HL-60 (cell line): ENCODE results near the gene CCDC191.

Source experiments
- DNase-seq, 2 experiments: peaks; one replicate each; pipeline ENCODE4 v3.0.0-alpha.2; 2010 to 2020; ENCODE audit warnings: low read depth in 1 of 2, low spot score in 1 of 2
- H3K27ac ChIP-seq: fragments of 250-450 bp; sonication (Bioruptor Pico); replicated peaks from 2 replicates; pipeline ENCODE4 v1.5.1; 2020; ENCODE audit warnings: mild to moderate bottlenecking, moderate library complexity
- H3K27me3 ChIP-seq: fragments of 250-450 bp; sonication (Bioruptor Pico); 2 replicates; pipeline ENCODE4 v1.5.1; 2021; ENCODE audit warnings: mild to moderate bottlenecking, moderate library complexity; ENCODE audit not compliant: insufficient read depth, poor library complexity, severe bottlenecking
- H3K4me3 ChIP-seq: replicated peaks from 2 replicates; pipeline ENCODE4 v1.5.1; 2011; ENCODE audit warnings: mild to moderate bottlenecking, control low read depth, low read length; ENCODE audit not compliant: insufficient read depth
- CTCF ChIP-seq: IDR thresholded peaks from one replicate; pipeline ENCODE4 v1.5.1; 2011; ENCODE audit warnings: low read length, control low read depth, inconsistent platforms; ENCODE audit not compliant: insufficient read depth
- GABPA ChIP-seq: IDR thresholded peaks from 2 replicates; pipeline ENCODE4 v1.6.1; 2012; ENCODE audit warnings: low read depth
- POLR2AphosphoS5 ChIP-seq: IDR thresholded peaks from 2 replicates; pipeline ENCODE4 v1.6.1; 2012; ENCODE audit warnings: low read depth
- SPI1 ChIP-seq: IDR thresholded peaks from 2 replicates; pipeline ENCODE4 v1.6.1; 2012; ENCODE audit warnings: low read depth, mild to moderate bottlenecking, borderline replicate concordance
- TF ChIP-seq, protein P1 (sequence below): IDR thresholded peaks from 2 replicates; pipeline ENCODE4 v1.6.1; 2012; ENCODE audit warnings: low read depth; ENCODE audit not compliant: insufficient replicate concordance

Gene CCDC191

DNA sequence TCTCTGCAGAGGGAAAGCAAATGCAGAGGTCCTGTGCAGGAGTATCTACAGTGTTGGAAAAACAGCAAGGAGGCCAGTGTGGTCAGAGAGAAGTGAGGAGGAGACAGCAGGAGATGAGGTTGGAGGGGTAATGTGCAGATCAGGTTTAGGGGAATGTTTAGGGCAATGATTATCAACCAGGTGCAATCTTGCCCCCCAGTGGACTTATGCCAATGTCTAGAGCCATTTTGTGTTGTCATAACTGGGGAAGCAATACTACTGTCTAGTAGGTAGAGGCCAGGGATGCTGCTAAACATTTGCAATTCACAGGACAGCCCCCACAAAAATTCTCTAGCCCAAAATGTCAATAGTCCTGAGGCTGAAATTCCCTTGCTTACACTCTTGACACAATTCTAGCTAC, 13.1 kb downstream of the CCDC191 start:
- no peak for DNase-seq
- H3K27me3 ChIP-seq, result no peaks in the 10 kb centered on the region
- no peak overlapping the region for H3K27ac ChIP-seq
- TF ChIP-seq GABPA (no peak), SPI1 (no peak), POLR2AphosphoS5 (no peak), CTCF (no peak)
- TF ChIP-seq, protein P1, sequence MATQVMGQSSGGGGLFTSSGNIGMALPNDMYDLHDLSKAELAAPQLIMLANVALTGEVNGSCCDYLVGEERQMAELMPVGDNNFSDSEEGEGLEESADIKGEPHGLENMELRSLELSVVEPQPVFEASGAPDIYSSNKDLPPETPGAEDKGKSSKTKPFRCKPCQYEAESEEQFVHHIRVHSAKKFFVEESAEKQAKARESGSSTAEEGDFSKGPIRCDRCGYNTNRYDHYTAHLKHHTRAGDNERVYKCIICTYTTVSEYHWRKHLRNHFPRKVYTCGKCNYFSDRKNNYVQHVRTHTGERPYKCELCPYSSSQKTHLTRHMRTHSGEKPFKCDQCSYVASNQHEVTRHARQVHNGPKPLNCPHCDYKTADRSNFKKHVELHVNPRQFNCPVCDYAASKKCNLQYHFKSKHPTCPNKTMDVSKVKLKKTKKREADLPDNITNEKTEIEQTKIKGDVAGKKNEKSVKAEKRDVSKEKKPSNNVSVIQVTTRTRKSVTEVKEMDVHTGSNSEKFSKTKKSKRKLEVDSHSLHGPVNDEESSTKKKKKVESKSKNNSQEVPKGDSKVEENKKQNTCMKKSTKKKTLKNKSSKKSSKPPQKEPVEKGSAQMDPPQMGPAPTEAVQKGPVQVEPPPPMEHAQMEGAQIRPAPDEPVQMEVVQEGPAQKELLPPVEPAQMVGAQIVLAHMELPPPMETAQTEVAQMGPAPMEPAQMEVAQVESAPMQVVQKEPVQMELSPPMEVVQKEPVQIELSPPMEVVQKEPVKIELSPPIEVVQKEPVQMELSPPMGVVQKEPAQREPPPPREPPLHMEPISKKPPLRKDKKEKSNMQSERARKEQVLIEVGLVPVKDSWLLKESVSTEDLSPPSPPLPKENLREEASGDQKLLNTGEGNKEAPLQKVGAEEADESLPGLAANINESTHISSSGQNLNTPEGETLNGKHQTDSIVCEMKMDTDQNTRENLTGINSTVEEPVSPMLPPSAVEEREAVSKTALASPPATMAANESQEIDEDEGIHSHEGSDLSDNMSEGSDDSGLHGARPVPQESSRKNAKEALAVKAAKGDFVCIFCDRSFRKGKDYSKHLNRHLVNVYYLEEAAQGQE, result no peak
- H3K4me3 ChIP-seq, result no peak overlapping the region

- H3K27me3 ChIP-seq, result no peaks in the 10 kb centered on the region
- no peak overlapping the region for H3K27ac ChIP-seq
- no peak for DNase-seq
- no peak overlapping the region for H3K4me3 ChIP-seq
- TF ChIP-seq, protein P1, result no peak
- TF ChIP-seq GABPA, result no peak
These were observed 20.4 kb downstream of the CCDC191 start for GRCh38 chr3:114035896-114036295.

GRCh38 chr3:114034787-114035545, 21.4 kb downstream of the CCDC191 start:
- Histone ChIP-seq H3K4me3 (no peak overlapping the region), H3K27me3 (no peaks in the 10 kb centered on the region), H3K27ac (no peak overlapping the region)
- DNase-seq, result no peak
- TF ChIP-seq, protein P1, result no peak
- TF ChIP-seq SPI1, result no peak
- TF ChIP-seq GABPA, result no peak
- TF ChIP-seq POLR2AphosphoS5, result no peak
- no peak for TF ChIP-seq CTCF
